Measurements from ENCODE around the gene FREM2.

DNA sequence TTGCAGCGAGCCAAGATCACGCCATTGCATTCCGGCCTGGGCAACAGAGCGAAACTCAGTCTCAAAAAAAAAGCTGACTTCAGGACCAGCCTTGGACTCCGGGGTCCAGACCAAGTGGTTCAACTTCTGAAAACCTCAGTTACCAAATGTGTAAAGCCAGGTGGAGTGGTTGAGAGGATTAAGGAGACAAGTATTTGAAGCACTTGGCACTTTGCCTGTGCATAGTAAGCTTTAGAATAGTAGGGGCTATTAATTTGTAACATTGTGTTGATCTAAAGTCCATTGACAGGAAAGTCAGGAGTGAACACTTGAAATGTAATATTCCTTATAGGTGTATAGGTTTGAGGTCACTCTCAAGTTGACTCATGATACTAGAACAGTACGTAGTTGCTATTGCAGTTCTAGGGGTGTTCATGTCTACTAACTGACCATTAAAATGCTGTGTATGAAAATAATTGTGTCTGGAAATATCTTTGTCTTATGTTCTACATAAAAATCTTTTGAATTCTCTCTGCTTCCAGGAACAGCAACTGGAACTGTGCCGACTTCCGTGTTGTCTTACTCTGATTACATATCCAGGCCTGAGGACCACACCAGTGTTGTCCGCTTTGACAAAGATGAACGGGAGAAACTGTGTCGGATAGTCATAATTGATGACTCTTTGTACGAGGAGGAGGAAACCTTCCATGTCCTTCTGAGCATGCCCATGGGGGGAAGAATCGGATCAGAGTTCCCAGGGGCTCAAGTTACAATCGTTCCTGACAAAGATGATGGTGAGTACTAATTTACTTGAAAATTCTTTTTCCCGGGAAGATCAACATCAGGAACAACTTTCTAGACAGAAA, 97.4 kb downstream of the FREM2 start:
- TF ChIP-seq POLR2A (IDR thresholded peaks at IDR 0.05) (no peak), CTCF (IDR thresholded peaks at IDR 0.05) (no peak)
